Mucosa of stomach (tissue), 1 donor: ENCODE data around the gene NFATC3.

Source experiments
- H3K27me3 ChIP-seq: one replicate; pipeline ENCODE4 v1.7.0; 2013; ENCODE audit warnings: mild to moderate bottlenecking, low read length; ENCODE audit not compliant: control insufficient read depth, insufficient read depth
- H3K36me3 ChIP-seq: one replicate; pipeline ENCODE4 v1.7.0; 2013; ENCODE audit warnings: low read length; ENCODE audit not compliant: control insufficient read depth, insufficient read depth
- H3K4me1 ChIP-seq: one replicate; pipeline ENCODE4 v1.7.0; 2013; ENCODE audit warnings: mild to moderate bottlenecking, low read length; ENCODE audit not compliant: control insufficient read depth, insufficient read depth
- H3K4me3 ChIP-seq: one replicate; pipeline ENCODE4 v1.7.0; 2013; ENCODE audit warnings: low read length
- H3K9ac ChIP-seq: one replicate; pipeline ENCODE4 v1.7.0; 2013; ENCODE audit warnings: mild to moderate bottlenecking, low read length, moderate library complexity
- H3K9me3 ChIP-seq: one replicate; pipeline ENCODE4 v1.7.0; 2013; ENCODE audit warnings: mild to moderate bottlenecking, low read length, moderate library complexity; ENCODE audit not compliant: control insufficient read depth
- donor health status: Pancreatic carcinoma.

NFATC3 gene

DNA sequence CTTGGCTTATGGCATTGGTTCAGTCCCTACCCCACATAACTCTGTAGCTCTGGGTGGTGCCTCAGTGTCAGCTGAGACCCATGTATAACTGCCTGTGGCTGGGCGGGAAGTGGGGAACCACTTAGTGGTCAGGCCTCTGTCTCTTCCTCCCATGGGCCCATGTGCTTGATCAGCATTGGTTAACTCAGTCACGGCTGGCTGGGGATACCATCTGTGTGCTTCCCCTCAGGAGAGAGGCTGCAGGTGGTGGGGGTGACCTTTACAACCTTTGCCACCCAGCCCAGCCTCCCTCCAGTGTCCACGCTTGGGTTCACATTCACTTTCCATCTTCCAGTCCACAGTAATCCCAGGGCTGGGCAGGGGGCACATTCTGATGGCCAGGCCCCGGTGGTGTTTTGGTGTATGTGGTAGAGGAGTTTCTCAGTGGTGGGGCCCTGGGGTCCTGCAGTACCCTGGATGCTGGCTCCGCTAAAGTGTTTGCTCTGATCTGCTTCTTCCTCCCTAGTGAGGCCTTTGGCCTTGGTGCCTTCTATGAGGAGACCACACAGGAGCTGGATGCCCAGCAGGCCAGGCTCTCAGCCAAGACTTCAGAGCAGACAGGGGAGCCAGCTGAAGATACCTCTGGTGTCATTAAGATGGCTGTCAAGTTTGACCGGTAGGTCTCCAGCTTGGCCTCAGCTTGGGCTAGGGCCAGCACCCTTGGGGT is 10.2 kb upstream of the NFATC3 start:
- Histone ChIP-seq H3K4me1 (peaks cover 15% of the 10 kb centered on the region), H3K27me3 (no peaks in the 10 kb centered on the region), H3K36me3 (no peaks in the 10 kb centered on the region), H3K4me3 (no peak overlapping the region), H3K9ac (no peak overlapping the region), H3K9me3 (no peaks in the 10 kb centered on the region)

DNA sequence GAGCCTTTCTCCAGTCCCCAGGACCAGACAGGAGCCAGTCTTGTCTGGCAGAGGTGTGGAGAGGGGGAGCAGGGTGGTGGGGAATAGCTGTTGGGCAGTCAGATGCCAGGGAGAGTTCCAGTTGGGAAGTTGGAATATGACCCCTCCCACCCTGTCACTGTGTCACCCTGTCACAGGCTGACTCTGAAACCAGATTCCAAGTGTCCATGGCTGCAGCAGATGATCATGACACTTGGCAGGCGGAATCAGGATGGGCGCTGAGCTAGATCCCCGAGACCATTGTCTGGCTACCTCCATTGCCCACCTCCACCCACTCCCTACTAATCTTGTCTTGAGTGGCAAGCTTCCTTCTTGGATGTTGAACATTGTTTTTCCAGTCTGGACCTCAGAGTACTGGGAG is 9.2 kb upstream of the NFATC3 start:
- H3K4me1 ChIP-seq = peaks cover 24% of the 10 kb centered on the region
- H3K9ac ChIP-seq = no peak overlapping the region
- no peaks in the 10 kb centered on the region for H3K36me3 ChIP-seq
- H3K9me3 ChIP-seq = no peaks in the 10 kb centered on the region
- no peak overlapping the region for H3K4me3 ChIP-seq
- no peaks in the 10 kb centered on the region for H3K27me3 ChIP-seq

DNA sequence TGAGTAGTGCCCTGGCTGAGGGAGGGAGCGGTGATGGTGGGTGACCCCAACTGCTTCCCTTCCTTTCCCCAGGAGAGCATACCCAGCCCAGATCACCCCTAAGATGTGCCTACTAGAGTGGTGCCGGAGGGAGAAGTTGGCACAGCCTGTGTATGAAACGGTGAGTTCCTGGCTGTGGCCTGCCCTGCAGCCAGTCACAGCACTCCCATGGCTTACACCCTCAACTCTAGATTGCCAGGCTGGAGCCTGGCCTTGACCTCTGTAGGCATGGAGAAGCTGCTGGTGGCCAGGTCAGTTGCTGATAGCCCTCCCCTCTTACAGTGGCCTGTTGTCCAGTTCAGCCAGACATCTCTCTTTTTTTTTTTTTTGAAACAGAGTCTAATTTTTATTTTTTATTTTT is 8.6 kb upstream of the NFATC3 start:
- Histone ChIP-seq H3K9me3 (no peaks in the 10 kb centered on the region), H3K36me3 (no peaks in the 10 kb centered on the region), H3K9ac (no peak overlapping the region), H3K4me1 (peaks cover 24% of the 10 kb centered on the region), H3K27me3 (no peaks in the 10 kb centered on the region), H3K4me3 (no peak overlapping the region)

DNA sequence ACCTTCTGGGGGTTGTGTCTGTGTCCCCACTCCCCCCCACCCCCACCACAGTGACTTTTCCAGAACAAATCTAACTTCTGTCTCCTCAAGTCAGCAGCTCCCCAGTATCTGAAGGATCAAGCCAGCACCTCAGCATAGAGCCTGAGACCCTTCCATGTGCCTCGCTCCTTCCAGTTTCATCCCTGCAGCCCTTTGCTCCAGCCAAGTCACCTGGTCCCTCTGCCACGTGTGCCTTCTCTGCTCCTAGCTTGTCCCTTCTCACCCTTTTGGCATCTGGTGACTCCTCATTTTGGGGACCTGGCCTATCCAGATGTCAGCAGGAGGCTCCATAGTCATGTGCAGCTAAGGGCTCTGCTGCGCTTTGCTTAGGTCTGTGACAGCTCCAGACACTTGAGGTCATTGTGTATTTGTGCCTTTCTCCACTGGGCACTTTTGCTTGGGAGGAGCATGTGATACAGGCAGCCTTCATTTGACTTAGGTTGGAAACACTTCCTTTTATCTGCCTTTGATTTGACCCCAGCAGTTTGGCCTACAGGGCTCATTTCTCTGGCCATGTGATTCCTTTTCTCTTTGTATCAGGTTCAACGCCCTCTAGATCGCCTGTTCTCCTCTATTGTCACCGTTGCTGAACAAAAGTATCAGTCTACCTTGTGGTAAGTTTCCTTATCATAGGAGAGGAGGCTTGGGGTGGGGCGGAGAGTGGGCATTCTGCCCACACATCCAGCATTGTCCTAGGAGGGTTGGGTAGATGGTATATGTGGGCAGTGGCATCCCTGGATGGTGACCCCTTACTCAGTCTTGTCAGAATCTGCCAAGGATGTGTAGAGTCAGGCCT is 7.1 kb upstream of the NFATC3 start:
- Histone ChIP-seq H3K4me1 (peaks cover 24% of the 10 kb centered on the region), H3K9me3 (no peaks in the 10 kb centered on the region), H3K36me3 (no peaks in the 10 kb centered on the region), H3K9ac (no peak overlapping the region), H3K27me3 (no peaks in the 10 kb centered on the region), H3K4me3 (no peak overlapping the region)

DNA sequence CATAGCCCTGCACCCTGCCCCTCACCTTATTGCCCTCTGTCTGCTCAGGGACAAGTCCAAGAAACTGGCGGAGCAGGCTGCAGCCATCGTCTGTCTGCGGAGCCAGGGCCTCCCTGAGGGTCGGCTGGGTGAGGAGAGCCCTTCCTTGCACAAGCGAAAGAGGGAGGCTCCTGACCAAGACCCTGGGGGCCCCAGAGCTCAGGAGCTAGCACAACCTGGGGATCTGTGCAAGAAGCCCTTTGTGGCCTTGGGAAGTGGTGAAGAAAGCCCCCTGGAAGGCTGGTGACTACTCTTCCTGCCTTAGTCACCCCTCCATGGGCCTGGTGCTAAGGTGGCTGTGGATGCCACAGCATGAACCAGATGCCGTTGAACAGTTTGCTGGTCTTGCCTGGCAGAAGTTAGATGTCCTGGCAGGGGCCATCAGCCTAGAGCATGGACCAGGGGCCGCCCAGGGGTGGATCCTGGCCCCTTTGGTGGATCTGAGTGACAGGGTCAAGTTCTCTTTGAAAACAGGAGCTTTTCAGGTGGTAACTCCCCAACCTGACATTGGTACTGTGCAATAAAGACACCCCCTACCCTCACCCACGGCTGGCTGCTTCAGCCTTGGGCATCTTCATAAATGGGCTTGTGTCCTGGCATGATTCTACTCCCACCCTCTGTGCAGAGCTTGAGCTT is 6.3 kb upstream of the NFATC3 start:
- Histone ChIP-seq H3K36me3 (no peaks in the 10 kb centered on the region), H3K4me1 (peaks cover 27% of the 10 kb centered on the region), H3K4me3 (no peak overlapping the region), H3K27me3 (no peaks in the 10 kb centered on the region), H3K9me3 (no peaks in the 10 kb centered on the region), H3K9ac (peak overlapping the region; percentile 22)

DNA sequence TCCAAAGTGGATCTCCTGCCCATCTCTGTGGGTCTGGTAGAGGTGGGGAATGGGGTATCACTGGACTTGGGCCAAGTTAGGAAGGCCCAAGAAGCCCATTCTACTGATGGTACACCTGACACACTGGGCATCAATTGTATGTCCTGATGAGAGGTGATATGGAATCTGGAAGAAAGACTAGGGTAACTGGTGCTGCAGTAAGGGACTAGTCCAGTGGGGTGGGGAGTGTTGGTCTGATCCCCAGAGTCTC is 5.9 kb upstream of the NFATC3 start:
- Histone ChIP-seq H3K27me3 (no peaks in the 10 kb centered on the region), H3K4me1 (peaks cover 32% of the 10 kb centered on the region), H3K9ac (peak overlapping the region; percentile 22), H3K36me3 (no peaks in the 10 kb centered on the region), H3K4me3 (no peak overlapping the region), H3K9me3 (no peaks in the 10 kb centered on the region)

DNA sequence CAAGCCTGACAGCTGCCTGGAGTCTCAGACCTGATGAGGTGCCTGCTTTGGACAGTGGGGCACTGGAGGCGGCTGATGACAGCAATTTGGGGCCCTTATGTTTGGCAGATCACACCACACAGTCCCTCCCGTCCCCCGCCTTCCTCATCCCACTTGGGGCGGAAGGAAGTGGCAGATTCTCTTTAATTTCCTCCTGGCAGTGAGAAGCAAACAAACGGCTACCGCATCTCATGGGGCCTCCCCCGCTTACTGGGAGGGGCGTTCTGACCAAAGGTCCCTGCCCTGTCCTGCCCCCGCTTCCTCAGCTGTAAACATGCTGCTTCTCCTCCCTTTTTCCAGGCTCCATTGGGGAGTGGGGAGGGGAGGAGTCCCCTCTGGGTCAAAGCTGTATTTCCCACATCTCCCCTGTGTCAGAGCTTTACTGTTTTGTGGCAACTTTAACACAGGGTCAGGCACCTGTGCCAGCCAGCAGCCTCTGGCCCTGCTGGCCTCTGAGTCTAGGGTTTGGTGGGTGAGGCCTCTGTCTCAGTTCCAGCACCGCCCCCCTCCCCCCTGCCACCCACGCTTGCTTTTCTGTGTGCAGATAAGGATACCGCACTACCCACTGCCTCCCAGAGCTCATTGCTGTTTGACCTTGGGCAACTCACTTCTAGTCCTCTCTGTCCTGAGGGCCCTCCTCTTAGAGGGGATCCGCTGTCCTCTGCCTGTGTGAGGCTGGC is 5.4 kb upstream of the NFATC3 start:
- Histone ChIP-seq H3K27me3 (no peaks in the 10 kb centered on the region), H3K4me3 (no peak overlapping the region), H3K4me1 (peaks cover 34% of the 10 kb centered on the region), H3K36me3 (no peaks in the 10 kb centered on the region), H3K9me3 (no peaks in the 10 kb centered on the region), H3K9ac (peak overlapping the region; percentile 22)

DNA sequence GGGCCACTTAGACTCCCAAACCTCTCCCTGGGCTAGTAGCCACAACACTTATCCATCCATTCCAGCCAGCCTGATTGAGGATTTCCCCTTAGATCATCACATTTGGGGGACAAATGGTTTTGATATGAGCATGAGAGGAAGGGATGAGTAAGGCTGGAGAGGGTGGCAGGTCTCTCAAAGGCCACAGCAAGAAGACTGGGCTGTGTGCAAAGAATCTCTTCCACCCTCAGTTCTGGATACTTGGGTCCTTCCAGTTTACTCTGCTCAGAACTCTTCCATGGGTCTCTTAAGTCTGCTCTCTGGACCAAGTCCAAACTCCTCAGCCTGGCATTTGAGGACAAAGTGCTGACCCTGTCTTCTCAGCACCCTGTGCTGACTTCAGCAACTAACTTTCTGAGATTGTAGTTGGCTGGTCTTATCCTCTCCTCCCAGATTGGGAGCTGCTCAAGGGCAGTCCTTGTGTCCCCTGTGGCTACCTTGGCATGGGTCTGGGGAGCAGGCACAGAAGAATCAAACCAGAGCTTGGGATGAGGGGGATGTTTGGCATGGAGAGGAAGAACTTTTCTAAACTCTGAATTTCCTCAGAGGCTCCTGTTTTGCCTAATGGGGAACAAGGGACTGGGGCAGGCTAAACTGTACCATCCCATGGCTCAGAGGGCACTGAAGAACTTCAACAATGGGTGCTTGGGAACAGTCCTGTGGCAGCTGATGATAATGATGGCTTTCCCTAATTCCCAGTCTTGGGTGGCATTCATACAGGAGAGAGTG is 3.1 kb upstream of the NFATC3 start:
- Histone ChIP-seq H3K36me3 (no peaks in the 10 kb centered on the region), H3K9me3 (no peaks in the 10 kb centered on the region), H3K9ac (no peak overlapping the region), H3K27me3 (peaks cover 13% of the 10 kb centered on the region), H3K4me3 (no peak overlapping the region), H3K4me1 (peaks cover 39% of the 10 kb centered on the region)

DNA sequence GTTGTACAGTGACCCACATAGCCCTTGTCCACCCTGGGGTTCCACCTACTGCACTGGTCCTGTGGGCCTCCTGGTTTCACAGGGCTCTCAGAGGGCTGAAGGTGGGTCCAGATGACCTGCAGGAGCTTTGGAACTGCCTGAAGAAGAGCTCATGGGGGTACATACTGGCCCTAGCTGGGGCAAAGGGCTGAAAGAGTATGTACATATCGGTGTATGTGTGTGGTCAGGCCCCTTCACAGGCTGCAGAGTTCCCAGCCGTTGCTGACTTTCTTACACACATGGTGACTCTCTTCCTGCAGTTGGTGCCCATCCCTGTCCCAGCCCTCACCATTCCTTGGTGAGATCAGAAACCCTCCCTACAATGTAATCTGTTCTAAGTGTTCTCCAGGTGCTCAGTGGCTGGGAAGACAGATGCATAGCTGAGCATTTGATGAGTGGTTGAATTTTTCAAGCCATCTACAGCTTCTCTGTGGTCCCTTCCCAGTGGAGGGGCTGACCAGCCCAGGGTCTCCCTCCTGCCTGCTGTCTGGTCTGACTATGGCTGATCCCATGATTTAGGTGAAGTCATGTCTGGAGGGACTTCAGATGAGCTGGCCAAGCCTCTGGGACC is 2.4 kb upstream of the NFATC3 start:
- no peak overlapping the region for H3K9ac ChIP-seq

DNA sequence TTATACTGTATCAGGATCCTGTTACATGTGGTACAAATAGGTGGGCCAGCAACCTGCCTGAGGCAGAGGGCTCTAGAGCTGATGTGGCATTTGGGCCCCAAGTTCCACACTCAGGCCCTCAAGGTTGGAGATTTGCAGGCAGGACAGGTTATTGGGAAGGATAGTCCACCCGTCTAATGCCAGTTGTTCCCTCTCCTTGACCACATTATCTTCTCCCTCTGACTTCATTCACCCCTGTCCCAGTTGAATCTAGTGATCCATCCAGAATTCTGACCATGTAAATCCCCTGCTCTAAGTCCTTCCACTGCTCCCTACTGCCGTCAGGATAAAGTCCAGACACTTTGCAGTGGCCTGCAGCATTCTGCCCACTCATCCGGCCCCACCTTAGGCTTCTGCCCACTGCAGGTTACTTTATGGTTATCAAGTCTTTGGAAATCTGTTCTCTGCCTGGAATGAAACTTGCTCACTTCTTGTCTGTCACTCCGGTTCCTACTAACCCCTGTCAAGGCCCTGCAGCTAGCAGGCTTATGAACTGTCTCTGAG is 1.9 kb upstream of the NFATC3 start:
- Histone ChIP-seq H3K4me3 (no peak overlapping the region), H3K4me1 (peaks cover 39% of the 10 kb centered on the region), H3K9me3 (no peaks in the 10 kb centered on the region), H3K36me3 (no peaks in the 10 kb centered on the region), H3K9ac (no peak overlapping the region), H3K27me3 (peaks cover 14% of the 10 kb centered on the region)

More for the DNA sequence above, 2.4 kb upstream of the NFATC3 start:
- Histone ChIP-seq H3K9me3 (no peaks in the 10 kb centered on the region), H3K36me3 (no peaks in the 10 kb centered on the region), H3K27me3 (peaks cover 14% of the 10 kb centered on the region), H3K4me3 (no peak overlapping the region), H3K4me1 (peaks cover 39% of the 10 kb centered on the region)
